Neuron (in vitro differentiated cells): ENCODE measurements around the gene NTNG2.

ENCODE experiments used
- H2AFZ ChIP-seq: one replicate; pipeline ENCODE4 v1.6.1; 2013; ENCODE audit warnings: low read depth, mild to moderate bottlenecking, inconsistent platforms, low read length, moderate library complexity
- H3K27me3 ChIP-seq: one replicate; pipeline ENCODE4 v1.6.1; 2013; ENCODE audit warnings: low read length; ENCODE audit not compliant: insufficient read depth
- H3K36me3 ChIP-seq: one replicate; pipeline ENCODE4 v1.6.1; 2013; ENCODE audit warnings: low read length; ENCODE audit not compliant: insufficient read depth
- H3K4me1 ChIP-seq: one replicate; pipeline ENCODE4 v1.6.1; 2013; ENCODE audit warnings: low read length; ENCODE audit not compliant: insufficient read depth
- H3K4me3 ChIP-seq: 2 replicates; pipeline ENCODE4 v1.5.1; 2013; ENCODE audit warnings: mild to moderate bottlenecking, low read length, moderate library complexity
- H3K9me3 ChIP-seq: one replicate; pipeline ENCODE4 v1.6.1; 2013; ENCODE audit warnings: low read length

NTNG2 gene

GRCh38 chr9:132293145-132293721, 131.4 kb downstream of the NTNG2 start:
- no peaks in the 10 kb centered on the region for H3K9me3 ChIP-seq
- H3K36me3 ChIP-seq, result peaks cover 59% of the 10 kb centered on the region
- no peak overlapping the region for H3K4me3 ChIP-seq
- H2AFZ ChIP-seq, result no peak overlapping the region
- H3K4me1 ChIP-seq, result no peaks in the 10 kb centered on the region
- no peaks in the 10 kb centered on the region for H3K27me3 ChIP-seq
